Breast epithelium (tissue), 3 donors: Measurements from ENCODE around the gene PXYLP1.

Experiments used
- POLR2A ChIP-seq: fragments of 450-650 bp; IDR thresholded peaks from one replicate; pipeline ENCODE4 v1.6.1; 2016; ENCODE audit warnings: antibody characterized with exemption, mild to moderate bottlenecking, moderate library complexity
- TF ChIP-seq, protein P1 (sequence below), 3 donors: fragments of 450-650 bp; IDR thresholded peaks; one replicate each; pipeline ENCODE4 v1.5.1; 2016 to 2017; ENCODE audit warnings: antibody characterized with exemption in 3 of 3, mild to moderate bottlenecking in 3 of 3, moderate library complexity in 3 of 3

- TF ChIP-seq, protein P1, sequence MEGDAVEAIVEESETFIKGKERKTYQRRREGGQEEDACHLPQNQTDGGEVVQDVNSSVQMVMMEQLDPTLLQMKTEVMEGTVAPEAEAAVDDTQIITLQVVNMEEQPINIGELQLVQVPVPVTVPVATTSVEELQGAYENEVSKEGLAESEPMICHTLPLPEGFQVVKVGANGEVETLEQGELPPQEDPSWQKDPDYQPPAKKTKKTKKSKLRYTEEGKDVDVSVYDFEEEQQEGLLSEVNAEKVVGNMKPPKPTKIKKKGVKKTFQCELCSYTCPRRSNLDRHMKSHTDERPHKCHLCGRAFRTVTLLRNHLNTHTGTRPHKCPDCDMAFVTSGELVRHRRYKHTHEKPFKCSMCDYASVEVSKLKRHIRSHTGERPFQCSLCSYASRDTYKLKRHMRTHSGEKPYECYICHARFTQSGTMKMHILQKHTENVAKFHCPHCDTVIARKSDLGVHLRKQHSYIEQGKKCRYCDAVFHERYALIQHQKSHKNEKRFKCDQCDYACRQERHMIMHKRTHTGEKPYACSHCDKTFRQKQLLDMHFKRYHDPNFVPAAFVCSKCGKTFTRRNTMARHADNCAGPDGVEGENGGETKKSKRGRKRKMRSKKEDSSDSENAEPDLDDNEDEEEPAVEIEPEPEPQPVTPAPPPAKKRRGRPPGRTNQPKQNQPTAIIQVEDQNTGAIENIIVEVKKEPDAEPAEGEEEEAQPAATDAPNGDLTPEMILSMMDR (IDR thresholded peaks at IDR 0.05) = no peak
- TF ChIP-seq POLR2A = no peak
These were observed 70.9 kb downstream of the PXYLP1 start for GRCh38 chr3:141302364-141303141.
